GM13976 (cell line): ENCODE results near the gene KLF14.
"Not testable (repeated sequence)": the region's sequence is repeated elsewhere in the genome, so short reads cannot be mapped to it uniquely, and the experiment has no call there.

Experiments used
- DNase-seq: peaks from one replicate; pipeline ENCODE4 v3.0.0; 2012; ENCODE audit warnings: low spot score
- in situ Hi-C: fragments of 300-500 bp; cut with MboI; formaldehyde crosslinking; loops from one replicate; pipeline ENCODE4 v1.12.0; 2022; ENCODE audit warnings: low sequenced_read_pairs, mixed read lengths, inconsistent platforms; ENCODE audit not compliant: unreplicated experiment
- TF ChIP-seq, protein P1 (sequence below): IDR thresholded peaks from 2 replicates; pipeline ENCODE4 v1.5.1; 2012; ENCODE audit warnings: borderline replicate concordance, mild to moderate bottlenecking; ENCODE audit not compliant: insufficient read depth; ENCODE audit errors: extremely low read depth, missing control alignments, control extremely low read depth

Gene KLF14

DNA sequence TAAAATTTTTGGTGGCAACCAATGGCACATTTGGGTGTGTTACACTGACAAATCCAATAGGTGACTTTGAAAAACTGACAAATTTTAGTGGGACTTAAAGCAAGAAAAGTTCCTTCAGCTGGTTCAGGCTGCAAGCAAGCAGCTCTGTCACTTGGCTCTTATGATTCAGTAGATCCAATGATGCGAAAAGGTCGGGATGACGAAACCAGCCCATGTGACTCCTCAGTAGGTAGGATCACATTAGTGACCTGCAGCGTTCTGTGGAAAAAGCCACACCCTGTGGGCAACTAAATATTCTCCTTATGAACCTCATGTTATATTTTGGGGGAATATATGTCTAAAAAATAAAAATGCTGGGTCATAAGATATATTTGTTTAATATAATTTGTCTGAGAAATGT lies 34.3 kb downstream of the KLF14 start:
- DNase-seq, result no peak
- in situ Hi-C loops, result no loop called here
- TF ChIP-seq, protein P1, sequence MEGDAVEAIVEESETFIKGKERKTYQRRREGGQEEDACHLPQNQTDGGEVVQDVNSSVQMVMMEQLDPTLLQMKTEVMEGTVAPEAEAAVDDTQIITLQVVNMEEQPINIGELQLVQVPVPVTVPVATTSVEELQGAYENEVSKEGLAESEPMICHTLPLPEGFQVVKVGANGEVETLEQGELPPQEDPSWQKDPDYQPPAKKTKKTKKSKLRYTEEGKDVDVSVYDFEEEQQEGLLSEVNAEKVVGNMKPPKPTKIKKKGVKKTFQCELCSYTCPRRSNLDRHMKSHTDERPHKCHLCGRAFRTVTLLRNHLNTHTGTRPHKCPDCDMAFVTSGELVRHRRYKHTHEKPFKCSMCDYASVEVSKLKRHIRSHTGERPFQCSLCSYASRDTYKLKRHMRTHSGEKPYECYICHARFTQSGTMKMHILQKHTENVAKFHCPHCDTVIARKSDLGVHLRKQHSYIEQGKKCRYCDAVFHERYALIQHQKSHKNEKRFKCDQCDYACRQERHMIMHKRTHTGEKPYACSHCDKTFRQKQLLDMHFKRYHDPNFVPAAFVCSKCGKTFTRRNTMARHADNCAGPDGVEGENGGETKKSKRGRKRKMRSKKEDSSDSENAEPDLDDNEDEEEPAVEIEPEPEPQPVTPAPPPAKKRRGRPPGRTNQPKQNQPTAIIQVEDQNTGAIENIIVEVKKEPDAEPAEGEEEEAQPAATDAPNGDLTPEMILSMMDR, result no peak

DNA sequence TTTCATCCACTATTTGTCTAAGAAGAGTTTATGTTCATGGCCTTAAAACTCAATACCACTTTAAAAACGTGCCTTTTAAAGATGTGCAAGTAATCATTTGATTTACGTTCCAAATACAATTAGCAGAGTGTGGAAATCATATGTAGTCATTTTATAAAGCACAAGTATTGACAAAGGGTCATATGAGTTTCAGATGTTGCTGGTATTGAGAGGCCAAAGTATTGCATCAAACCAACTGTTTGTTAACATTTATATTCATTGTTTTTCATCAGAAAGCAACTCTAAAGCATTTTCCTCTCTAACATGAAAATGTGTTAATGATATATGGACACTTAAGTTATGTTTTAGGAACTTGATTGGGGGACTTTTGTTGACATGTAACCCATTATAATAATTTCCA lies 36.2 kb downstream of the KLF14 start:
- TF ChIP-seq, protein P1, result no peak
- in situ Hi-C loops, result no loop called here
- DNase-seq, result no peak

DNA sequence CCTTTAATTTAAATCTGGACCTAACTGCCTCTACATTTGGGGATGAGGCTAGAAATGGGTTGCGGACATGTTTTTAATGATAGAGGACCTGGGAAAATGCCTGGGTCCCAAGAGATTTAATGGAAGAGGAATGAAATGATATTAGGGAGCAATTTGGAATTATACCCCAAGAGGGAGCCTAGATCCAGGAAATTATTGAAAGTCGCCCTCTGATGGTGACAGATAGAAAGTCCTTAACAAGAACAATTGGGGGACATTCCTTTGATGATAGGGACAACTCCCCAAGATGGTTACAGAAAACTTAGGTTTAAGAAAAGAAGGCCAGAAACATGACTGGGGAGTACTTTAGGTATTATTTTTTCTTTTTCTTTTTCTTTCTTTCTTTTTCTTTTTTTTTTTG lies 38.2 kb downstream of the KLF14 start:
- in situ Hi-C loops, result no loop called here
- peak; percentile 46 for DNase-seq
- TF ChIP-seq, protein P1, result peak; percentile 37

DNA sequence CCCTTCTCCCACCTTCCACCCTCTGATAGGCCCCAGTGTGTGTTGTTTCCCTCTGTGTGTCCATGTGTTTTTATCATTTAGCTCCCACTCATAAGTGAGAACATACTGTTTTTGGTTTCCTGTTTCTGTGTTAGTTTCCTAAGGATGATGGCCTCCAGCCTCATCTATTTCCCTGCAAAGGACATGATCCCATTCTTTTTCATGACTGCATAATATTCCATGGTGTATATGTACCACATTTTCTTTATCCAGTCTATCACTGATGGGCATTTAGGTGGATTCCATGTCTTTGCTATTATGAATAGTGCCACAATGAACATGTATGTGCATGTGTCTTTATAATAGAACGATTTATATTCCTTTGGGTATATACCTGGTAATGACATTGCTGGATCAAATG lies 41.6 kb downstream of the KLF14 start:
- in situ Hi-C loops, DNase-seq: not testable (repeated sequence)

DNA sequence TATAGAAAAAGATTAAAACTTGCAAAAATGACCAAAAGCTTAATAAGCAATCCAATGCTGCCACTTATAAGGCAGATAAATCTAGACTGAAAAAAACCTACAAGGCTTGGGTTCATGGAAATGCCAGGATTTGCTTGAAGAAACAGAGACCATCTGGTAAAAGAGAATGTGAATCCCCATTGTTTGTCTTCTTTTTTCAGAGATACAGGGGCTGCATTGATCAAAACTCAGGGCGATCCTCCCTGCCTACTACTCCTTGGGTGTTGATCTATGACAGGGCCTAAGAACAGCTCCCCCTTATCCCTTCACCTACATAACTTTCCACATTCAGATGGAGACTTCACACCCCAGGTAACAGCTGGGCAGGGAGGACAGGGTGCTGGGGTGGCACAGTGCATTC lies 44.3 kb downstream of the KLF14 start:
- TF ChIP-seq, protein P1, result no peak
- DNase-seq, result no peak
- in situ Hi-C loops, result no loop called here

DNA sequence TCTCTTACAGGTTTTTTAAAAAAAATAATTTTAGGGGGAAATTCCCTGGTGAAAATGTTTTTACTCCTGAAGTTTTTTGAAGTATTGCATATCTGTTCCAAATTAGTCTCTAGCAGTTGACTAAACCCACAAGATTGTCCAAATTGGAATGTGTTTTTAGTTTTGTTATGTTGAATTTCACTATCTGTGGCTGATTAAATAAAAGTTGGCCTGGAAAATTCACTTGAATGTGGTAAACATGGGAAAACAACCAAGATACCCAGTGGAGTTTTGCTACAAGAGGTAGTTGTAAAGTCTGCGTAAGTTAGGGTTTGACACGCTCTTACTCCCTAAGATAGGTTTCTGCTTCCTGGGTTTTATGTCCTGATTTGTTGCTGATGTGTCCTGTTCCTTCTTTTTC lies 51.0 kb downstream of the KLF14 start:
- in situ Hi-C loops, result no loop called here
- DNase-seq, result no peak
- TF ChIP-seq, protein P1, result no peak
